ENCODE data around the gene MMP14. TPM values are rescaled to one million over a fixed set of nuclear protein-coding genes. Genes with fewer than 3 reads are reported as not detected.

The MMP14 gene
- total RNA-seq, 2 experiments from 2014 or later: 1.1 to 1.8 TPM

- no peak overlapping the region for H3K27ac Mint-ChIP-seq
- H3K4me1 Mint-ChIP-seq: peaks cover 30% of the 10 kb centered on the region
- H3K36me3 Mint-ChIP-seq: no peaks in the 10 kb centered on the region
- no peaks in the 10 kb centered on the region for H3K27me3 Mint-ChIP-seq
- no peak for DNase-seq
- no peaks in the 10 kb centered on the region for H3K9me3 Mint-ChIP-seq
- no peak overlapping the region for H3K4me3 Mint-ChIP-seq
These were observed 52.3 kb downstream of the MMP14 start for GRCh38 chr14:22888662-22889061.

- no peak overlapping the region for H3K4me3 Mint-ChIP-seq
- H3K27me3 Mint-ChIP-seq: no peaks in the 10 kb centered on the region
- peaks cover 22% of the 10 kb centered on the region for H3K4me1 Mint-ChIP-seq
- H3K27ac Mint-ChIP-seq: no peak overlapping the region
- no peaks in the 10 kb centered on the region for H3K9me3 Mint-ChIP-seq
- DNase-seq: no peak
- H3K36me3 Mint-ChIP-seq: no peaks in the 10 kb centered on the region
These were observed 54.0 kb downstream of the MMP14 start for GRCh38 chr14:22890416-22890815.

GRCh38 chr14:22892488-22892887, 56.1 kb downstream of the MMP14 start:
- H3K36me3 Mint-ChIP-seq: no peaks in the 10 kb centered on the region
- H3K27me3 Mint-ChIP-seq: no peaks in the 10 kb centered on the region
- no peak overlapping the region for H3K27ac Mint-ChIP-seq
- H3K9me3 Mint-ChIP-seq: no peaks in the 10 kb centered on the region
- peaks cover 10% of the 10 kb centered on the region for H3K4me1 Mint-ChIP-seq
- no peak for DNase-seq
- H3K4me3 Mint-ChIP-seq: no peak overlapping the region

GRCh38 chr14:22893706-22894105, 57.3 kb downstream of the MMP14 start:
- Mint-ChIP-seq H3K27me3 (no peaks in the 10 kb centered on the region), H3K36me3 (no peaks in the 10 kb centered on the region), H3K27ac (no peak overlapping the region), H3K9me3 (no peaks in the 10 kb centered on the region), H3K4me1 (peaks cover 4% of the 10 kb centered on the region), H3K4me3 (no peak overlapping the region)
- no peak for DNase-seq

GRCh38 chr14:22895402-22895801, 59.0 kb downstream of the MMP14 start:
- no peak for DNase-seq
- H3K27me3 Mint-ChIP-seq: no peaks in the 10 kb centered on the region
- peaks cover 4% of the 10 kb centered on the region for H3K4me1 Mint-ChIP-seq
- H3K27ac Mint-ChIP-seq: no peak overlapping the region
- no peaks in the 10 kb centered on the region for H3K36me3 Mint-ChIP-seq
- no peaks in the 10 kb centered on the region for H3K9me3 Mint-ChIP-seq
- no peak overlapping the region for H3K4me3 Mint-ChIP-seq

- Mint-ChIP-seq H3K4me1 (peaks cover 8% of the 10 kb centered on the region), H3K9me3 (no peaks in the 10 kb centered on the region), H3K4me3 (no peak overlapping the region), H3K27ac (no peak overlapping the region), H3K36me3 (peaks cover 3% of the 10 kb centered on the region), H3K27me3 (no peaks in the 10 kb centered on the region)
- no peak for DNase-seq
These were observed 60.0 kb downstream of the MMP14 start for GRCh38 chr14:22896356-22896755.

GRCh38 chr14:22896760-22897159, 60.4 kb downstream of the MMP14 start:
- DNase-seq: no peak
- H3K4me1 Mint-ChIP-seq: peaks cover 8% of the 10 kb centered on the region

GRCh38 chr14:22897357-22897756, 61.0 kb downstream of the MMP14 start:
- Mint-ChIP-seq H3K36me3 (peaks cover 4% of the 10 kb centered on the region), H3K9me3 (no peaks in the 10 kb centered on the region), H3K4me3 (no peak overlapping the region), H3K27me3 (no peaks in the 10 kb centered on the region), H3K27ac (no peak overlapping the region), H3K4me1 (peaks cover 8% of the 10 kb centered on the region)
- no peak for DNase-seq

More at GRCh38 chr14:22896760-22897159, 60.4 kb downstream of the MMP14 start:
- Mint-ChIP-seq H3K9me3 (no peaks in the 10 kb centered on the region), H3K27ac (no peak overlapping the region), H3K4me3 (no peak overlapping the region), H3K27me3 (no peaks in the 10 kb centered on the region), H3K36me3 (peaks cover 4% of the 10 kb centered on the region)

Other genes starting within 250 kb of the MMP14 start
- gene DAD1, start 247.4 kb upstream of the MMP14 start, total RNA-seq: 100 to 1,000 TPM; 197 to 208 TPM
- gene ABHD4, start 238.3 kb upstream of the MMP14 start, total RNA-seq: 1 to 10 TPM; 8.2 to 8.7 TPM
- not detected for gene OR6J1, start 192.2 kb upstream of the MMP14 start, total RNA-seq
- gene OXA1L, start 69.9 kb upstream of the MMP14 start, total RNA-seq: 100 to 1,000 TPM; 133 to 140 TPM
- gene SLC7A7, start 21.1 kb upstream of the MMP14 start, total RNA-seq: 1 to 10 TPM in 1 of 2 experiments, under 1 TPM in 1; 0.56 to 1.0 TPM
- 100 to 1,000 TPM; 154 to 170 TPM for gene MRPL52, start 6.7 kb upstream of the MMP14 start, total RNA-seq
- gene LRP10, start 35.2 kb downstream of the MMP14 start, total RNA-seq: 10 to 100 TPM; 17.6 to 18.7 TPM
- under 1 TPM; 0.14 to 0.19 TPM for gene REM2, start 46.6 kb downstream of the MMP14 start, total RNA-seq
- 10 to 100 TPM; 66.2 to 67.2 TPM for gene RBM23, start 82.6 kb downstream of the MMP14 start, total RNA-seq
- gene PRMT5, start 92.8 kb downstream of the MMP14 start, total RNA-seq: 100 to 1,000 TPM; 169 to 190 TPM
- 10 to 100 TPM; 51.9 to 53.6 TPM for gene HAUS4, start 120.5 kb downstream of the MMP14 start, total RNA-seq
- gene AJUBA, start 146.0 kb downstream of the MMP14 start, total RNA-seq: 1 to 10 TPM in 1 of 2 experiments, under 1 TPM in 1; 0.90 to 1.0 TPM
- 10 to 100 TPM; 10.5 to 11.1 TPM for gene C14orf93, start 173.6 kb downstream of the MMP14 start, total RNA-seq
- 100 to 1,000 TPM; 162 to 164 TPM for gene PSMB5, start 198.3 kb downstream of the MMP14 start, total RNA-seq
- not detected for gene PSMB11, start 205.6 kb downstream of the MMP14 start, total RNA-seq
- gene CDH24, start 220.9 kb downstream of the MMP14 start, total RNA-seq: under 1 TPM; 0.49 to 0.52 TPM

Measured in activated naive CD8-positive, alpha-beta T cell treated with anti-CD3 and anti-CD28 coated beads for 36 hours (primary cell).